H9 (cell line): ENCODE results near the gene CCIN. TPM values are rescaled to one million over a fixed set of nuclear protein-coding genes. Genes with fewer than 3 reads are reported as not detected.

ENCODE experiments used
- DNase-seq: peaks from one replicate; pipeline ENCODE4 v3.0.0-alpha.2; 2017
- H2AFZ ChIP-seq: one replicate; pipeline ENCODE4 v1.6.1; 2013; ENCODE audit warnings: mild to moderate bottlenecking, low read length, control low read depth, moderate library complexity
- H2AK5ac ChIP-seq: 2 replicates; pipeline ENCODE4 v1.6.1; 2013; ENCODE audit warnings: low read length, control low read depth, mixed read lengths; ENCODE audit not compliant: insufficient read length
- H2BK120ac ChIP-seq: one replicate; pipeline ENCODE4 v1.6.1; 2013; ENCODE audit warnings: low read depth, mild to moderate bottlenecking, low read length, control low read depth, inconsistent platforms; ENCODE audit not compliant: poor library complexity, severe bottlenecking
- H2BK12ac ChIP-seq: 2 replicates; pipeline ENCODE4 v1.6.1; 2013; ENCODE audit warnings: low read length, control low read depth, mixed read lengths, low read depth; ENCODE audit not compliant: insufficient read length
- H2BK15ac ChIP-seq: 2 replicates; pipeline ENCODE4 v1.6.1; 2013; ENCODE audit warnings: low read depth, low read length, control low read depth
- H2BK20ac ChIP-seq: one replicate; pipeline ENCODE4 v1.6.1; 2013; ENCODE audit warnings: low read depth, mild to moderate bottlenecking, low read length, control low read depth, inconsistent platforms; ENCODE audit not compliant: poor library complexity, severe bottlenecking
- H2BK5ac ChIP-seq: 2 replicates; pipeline ENCODE4 v1.6.1; 2013; ENCODE audit warnings: low read length, control low read depth, mixed read lengths; ENCODE audit not compliant: insufficient read length
- H3K14ac ChIP-seq: 2 replicates; pipeline ENCODE4 v1.6.1; 2013; ENCODE audit warnings: low read length, control low read depth; ENCODE audit not compliant: insufficient read depth
- H3K18ac ChIP-seq: 2 replicates; pipeline ENCODE4 v1.6.1; 2013; ENCODE audit warnings: low read depth, mild to moderate bottlenecking, mixed read lengths, low read length, control low read depth; ENCODE audit not compliant: insufficient read length
- H3K23ac ChIP-seq: 2 replicates; pipeline ENCODE4 v1.6.1; 2013; ENCODE audit warnings: low read length, control low read depth, mixed read lengths, low read depth; ENCODE audit not compliant: insufficient read length
- H3K23me2 ChIP-seq: 2 replicates; pipeline ENCODE4 v1.6.1; 2013; ENCODE audit warnings: low read depth, mild to moderate bottlenecking, mixed read lengths, low read length, control low read depth; ENCODE audit not compliant: insufficient read length, poor library complexity, severe bottlenecking
- H3K27ac ChIP-seq: 2 replicates; pipeline ENCODE4 v1.5.1; 2013; ENCODE audit warnings: low read length, control low read depth, mixed read lengths, low read depth; ENCODE audit not compliant: insufficient read length
- H3K27me3 ChIP-seq: 2 replicates; pipeline ENCODE4 v1.6.1; 2013; ENCODE audit warnings: low read length, control low read depth, inconsistent platforms; ENCODE audit not compliant: insufficient read depth
- H3K4ac ChIP-seq: 2 replicates; pipeline ENCODE4 v1.6.1; 2013; ENCODE audit warnings: low read depth, mild to moderate bottlenecking, control low read depth, inconsistent platforms, low read length, moderate library complexity
- H3K4me1 ChIP-seq: 2 replicates; pipeline ENCODE4 v1.6.1; 2013; ENCODE audit warnings: low read length, control low read depth, inconsistent platforms; ENCODE audit not compliant: insufficient read depth
- H3K4me2 ChIP-seq: 2 replicates; pipeline ENCODE4 v1.6.1; 2013; ENCODE audit warnings: low read length, control low read depth, mixed read lengths; ENCODE audit not compliant: insufficient read length, insufficient read depth
- H3K56ac ChIP-seq: 2 replicates; pipeline ENCODE4 v1.6.1; 2013; ENCODE audit warnings: low read depth, mild to moderate bottlenecking, mixed read lengths, low read length, control low read depth; ENCODE audit not compliant: insufficient read length
- H3K79me1 ChIP-seq: 2 replicates; pipeline ENCODE4 v1.6.1; 2013; ENCODE audit warnings: low read depth, mild to moderate bottlenecking, moderate library complexity, low read length, control low read depth, inconsistent platforms; ENCODE audit not compliant: insufficient read depth, poor library complexity, severe bottlenecking
- H3K79me2 ChIP-seq: 2 replicates; pipeline ENCODE4 v1.6.1; 2013; ENCODE audit warnings: low read length, control low read depth, inconsistent platforms; ENCODE audit not compliant: insufficient read depth
- H3K9ac ChIP-seq: 2 replicates; pipeline ENCODE4 v1.6.1; 2013; ENCODE audit warnings: low read length, control low read depth, mixed read lengths; ENCODE audit not compliant: insufficient read length; ENCODE audit errors: extremely low read depth
- H3K9me3 ChIP-seq: one replicate; pipeline ENCODE4 v1.6.1; 2013; ENCODE audit warnings: low read depth, low read length, inconsistent platforms; ENCODE audit not compliant: control insufficient read depth
- H3T11ph ChIP-seq: one replicate; pipeline ENCODE4 v1.6.1; 2013; ENCODE audit warnings: mild to moderate bottlenecking, low read length, control low read depth, inconsistent platforms
- H4K20me1 ChIP-seq: one replicate; pipeline ENCODE4 v1.6.1; 2013; ENCODE audit not compliant: control insufficient read depth, insufficient read length, insufficient read depth
- H4K5ac ChIP-seq: 2 replicates; pipeline ENCODE4 v1.6.1; 2013; ENCODE audit warnings: low read depth, mild to moderate bottlenecking, mixed read lengths, low read length, control low read depth; ENCODE audit not compliant: insufficient read length
- H4K8ac ChIP-seq: replicated peaks from 2 replicates; pipeline ENCODE4 v1.6.1; 2013; ENCODE audit warnings: low read length, control low read depth, mixed read lengths, low read depth; ENCODE audit not compliant: insufficient read length
- H4K91ac ChIP-seq: 2 replicates; pipeline ENCODE4 v1.6.1; 2013; ENCODE audit warnings: low read depth, mild to moderate bottlenecking, moderate library complexity, mixed read lengths, low read length, control low read depth; ENCODE audit not compliant: insufficient read length
- H3K27ac Mint-ChIP-seq, 3 experiments: 2 replicates in 2 of 3; 3 replicates in 1 of 3; pipeline ENCODE4 v1.8.0; 2020 to 2021; ENCODE audit warnings: mixed read lengths in 3 of 3, mild to moderate bottlenecking in 1 of 3, moderate library complexity in 1 of 3
- H3K27me3 Mint-ChIP-seq: 2 replicates; pipeline ENCODE4 v1.8.0; 2021; ENCODE audit warnings: low read depth, mild to moderate bottlenecking, moderate library complexity, mixed read lengths
- H3K36me3 Mint-ChIP-seq, 3 experiments: 2 replicates in 2 of 3; 3 replicates in 1 of 3; pipeline ENCODE4 v1.8.0; 2020 to 2021; ENCODE audit warnings: low read depth in 3 of 3, mixed read lengths in 3 of 3; ENCODE audit not compliant: insufficient read depth in 1 of 3
- H3K4me1 Mint-ChIP-seq, 2 experiments: 2 replicates each; pipeline ENCODE4 v1.8.0; 2020; ENCODE audit warnings: mixed read lengths in 2 of 2
- H3K4me3 Mint-ChIP-seq, 2 experiments: 2 replicates in 1 of 2; 3 replicates in 1 of 2; pipeline ENCODE4 v1.8.0; 2020 to 2021; ENCODE audit warnings: mild to moderate bottlenecking in 2 of 2, mixed read lengths in 2 of 2, moderate library complexity in 1 of 2
- H3K9me3 Mint-ChIP-seq, 2 experiments: 2 replicates in 1 of 2; 3 replicates in 1 of 2; pipeline ENCODE4 v1.8.0; 2020; ENCODE audit warnings: mild to moderate bottlenecking in 2 of 2, mixed read lengths in 2 of 2, moderate library complexity in 1 of 2
- WGBS: extraction: QIAGEN DNeasy Blood & Tissue Kit; methylation state at CpG from one replicate; pipeline ENCODE4 v1.1.7; 2013; ENCODE audit warnings: missing lambda C conversion rate, low lambda C conversion rate, mixed read lengths; ENCODE audit not compliant: insufficient read length; ENCODE audit errors: extremely low coverage; 5-methylcytosine and 5-hydroxymethylcytosine counted together
- total RNA-seq: library from RNA; stranded (reverse); gene quantifications from 2 replicates; pipeline ENCODE4 v1.2.1, GENCODE V29; 2021
- TF ChIP-seq, protein P1 (sequence below): fragments of 200-600 bp; sonication (generic); conservative IDR thresholded peaks from 3 replicates; pipeline ENCODE4 v1.8.0; 2021; ENCODE audit warnings: antibody characterized with exemption, mild to moderate bottlenecking

CCIN gene
- total RNA-seq, 1 experiment from 2014 or later: not detected

DNA sequence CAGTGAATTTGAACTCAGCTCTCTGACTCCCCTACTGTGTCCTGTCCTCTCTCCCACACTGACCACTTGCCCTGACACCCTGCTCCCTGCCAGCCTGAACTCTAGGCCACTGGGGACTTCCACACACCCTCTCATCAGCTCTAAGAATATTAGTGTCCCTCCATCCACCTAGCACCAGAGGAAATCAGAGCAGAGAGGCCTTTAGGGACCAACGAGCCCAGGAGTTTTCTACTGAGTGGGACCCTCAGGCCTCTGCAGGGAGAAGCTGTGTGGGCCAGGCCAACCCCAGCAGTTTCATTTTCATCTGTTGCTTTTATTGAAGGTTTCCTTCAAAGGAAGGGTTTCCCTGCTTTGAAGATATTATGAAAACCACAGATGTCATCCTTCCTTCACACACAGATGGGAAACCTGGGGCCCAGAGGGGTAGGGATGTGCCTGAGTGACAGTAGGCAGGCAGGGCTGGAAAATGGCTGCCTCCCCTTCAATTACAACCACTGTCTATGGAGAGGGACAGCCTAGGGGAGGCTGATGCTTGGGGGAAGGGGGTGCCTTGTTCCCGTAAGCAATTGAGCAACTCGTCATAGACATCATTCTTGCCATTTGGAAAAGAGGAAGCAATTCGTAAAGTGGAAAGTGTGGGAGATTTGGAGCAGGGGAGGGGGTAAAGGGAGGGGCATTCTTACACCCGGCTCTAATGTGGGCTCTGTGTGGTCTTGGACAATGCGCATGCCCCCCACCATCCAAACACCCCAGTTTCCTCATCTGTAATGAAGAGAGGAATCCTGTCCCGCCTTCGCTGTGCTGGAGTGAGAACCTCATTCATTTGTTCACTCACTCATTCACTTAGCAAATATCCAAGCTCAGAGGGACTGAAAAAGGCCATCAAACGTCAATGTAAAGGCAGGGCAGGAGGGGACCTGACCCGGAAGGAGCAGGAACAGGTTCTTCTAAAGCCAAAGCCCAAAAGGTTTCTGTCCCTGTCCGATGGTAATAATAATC is 28.8 kb upstream of the CCIN start:
- Histone ChIP-seq H2BK20ac (no peak overlapping the region), H4K91ac (no peak overlapping the region), H3K79me1 (no peaks in the 10 kb centered on the region), H3K27ac (no peak overlapping the region), H2BK12ac (no peak overlapping the region), H3K23ac (no peak overlapping the region), H3K23me2 (peaks cover 14% of the 10 kb centered on the region), H4K20me1 (no peaks in the 10 kb centered on the region), H4K8ac (no peak overlapping the region), H2AFZ (no peak overlapping the region), H3K4me1 (no peaks in the 10 kb centered on the region), H3K27me3 (peaks cover 24% of the 10 kb centered on the region), H2BK120ac (no peak overlapping the region), H3K4ac (no peak overlapping the region), H3K9ac (no peak overlapping the region), H3K18ac (no peak overlapping the region), H3K79me2 (no peaks in the 10 kb centered on the region), H3K56ac (no peak overlapping the region), H2BK15ac (no peak overlapping the region), H3K9me3 (no peaks in the 10 kb centered on the region), H2AK5ac (no peak overlapping the region), H4K5ac (no peak overlapping the region), H2BK5ac (no peak overlapping the region), H3T11ph (no peak overlapping the region), H3K4me2 (no peak overlapping the region), H3K14ac (no peak overlapping the region)
- Mint-ChIP-seq H3K27me3 (peaks cover 72% of the 10 kb centered on the region), H3K9me3 (peaks cover 2 to 3% of the 10 kb centered on the region in 2 experiments), H3K4me1 (peaks cover 16 to 24% of the 10 kb centered on the region in 2 experiments), H3K27ac (no peak overlapping the region; a peak in 1 of 7 replicates), H3K4me3 (no peak overlapping the region), H3K36me3 (peaks cover 1 to 6% (median 3%) of the 10 kb centered on the region in 3 experiments; a peak in 6 of 7 replicates)
- TF ChIP-seq, protein P1, sequence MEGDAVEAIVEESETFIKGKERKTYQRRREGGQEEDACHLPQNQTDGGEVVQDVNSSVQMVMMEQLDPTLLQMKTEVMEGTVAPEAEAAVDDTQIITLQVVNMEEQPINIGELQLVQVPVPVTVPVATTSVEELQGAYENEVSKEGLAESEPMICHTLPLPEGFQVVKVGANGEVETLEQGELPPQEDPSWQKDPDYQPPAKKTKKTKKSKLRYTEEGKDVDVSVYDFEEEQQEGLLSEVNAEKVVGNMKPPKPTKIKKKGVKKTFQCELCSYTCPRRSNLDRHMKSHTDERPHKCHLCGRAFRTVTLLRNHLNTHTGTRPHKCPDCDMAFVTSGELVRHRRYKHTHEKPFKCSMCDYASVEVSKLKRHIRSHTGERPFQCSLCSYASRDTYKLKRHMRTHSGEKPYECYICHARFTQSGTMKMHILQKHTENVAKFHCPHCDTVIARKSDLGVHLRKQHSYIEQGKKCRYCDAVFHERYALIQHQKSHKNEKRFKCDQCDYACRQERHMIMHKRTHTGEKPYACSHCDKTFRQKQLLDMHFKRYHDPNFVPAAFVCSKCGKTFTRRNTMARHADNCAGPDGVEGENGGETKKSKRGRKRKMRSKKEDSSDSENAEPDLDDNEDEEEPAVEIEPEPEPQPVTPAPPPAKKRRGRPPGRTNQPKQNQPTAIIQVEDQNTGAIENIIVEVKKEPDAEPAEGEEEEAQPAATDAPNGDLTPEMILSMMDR: no peak
- no peak for DNase-seq
- WGBS: no CpG with 5 or more reads among the region's 11 CpGs
